ENCODE results near the gene TSPAN17.
A peak's percentile ranks its signal among the peaks of the same experiment; 100 is the strongest.

The TSPAN17 gene

GRCh38 chr5:176642675-176643490, 4.4 kb upstream of the TSPAN17 start:
- no peak for DNase-seq (ENCODE audit: low spot score)

- no peak for DNase-seq (ENCODE audit: low spot score)
Measured at GRCh38 chr5:176643491-176644219, 3.6 kb upstream of the TSPAN17 start.

- DNase-seq (ENCODE audit: low spot score): no peak
Measured at GRCh38 chr5:176644294-176644693, 3.0 kb upstream of the TSPAN17 start.

GRCh38 chr5:176644878-176645670, 2.2 kb upstream of the TSPAN17 start:
- DNase-seq (ENCODE audit: low spot score): no peak

GRCh38 chr5:176646049-176646706, 1.1 kb upstream of the TSPAN17 start:
- no peak for DNase-seq (ENCODE audit: low spot score)

- DNase-seq (ENCODE audit: low spot score): no peak
Measured at GRCh38 chr5:176646707-176647029, 616 bp upstream of the TSPAN17 start.

DNA sequence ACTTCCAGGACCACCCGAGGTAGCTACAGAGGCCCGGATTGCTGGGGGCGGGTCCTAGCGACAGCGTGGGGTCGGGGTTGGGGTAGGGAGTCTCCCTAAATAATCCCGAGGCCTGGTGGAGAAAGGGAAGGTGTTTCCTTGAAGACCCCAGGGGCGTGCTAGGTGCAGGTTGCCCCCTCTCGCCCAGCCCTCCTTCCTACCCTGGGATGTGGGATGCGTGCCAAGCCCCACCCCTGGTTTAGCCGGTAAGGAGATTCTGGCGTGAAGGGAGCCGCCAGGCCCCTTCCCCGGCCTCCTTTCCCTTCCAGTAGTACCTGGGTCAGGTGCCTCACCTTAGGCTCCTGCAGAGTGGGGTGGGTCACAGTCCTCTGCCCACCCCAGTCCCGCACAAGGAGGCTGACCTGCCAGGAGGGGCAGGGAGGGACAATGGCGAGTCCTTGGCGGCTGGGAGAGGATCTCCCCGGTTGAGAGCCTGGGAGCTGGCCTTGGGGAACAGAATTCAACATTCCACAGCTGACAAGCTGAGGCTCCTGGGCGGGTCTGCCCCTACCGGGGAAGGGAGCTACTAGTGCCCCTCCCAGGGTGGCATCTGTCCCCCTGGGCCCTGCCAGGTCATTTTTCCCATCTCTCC, 674 bp downstream of the TSPAN17 start:
- DNase-seq (ENCODE audit: low spot score): peak; percentile 76

- DNase-seq (ENCODE audit: low spot score): no peak
Measured at GRCh38 chr5:176648474-176649194, 1.4 kb downstream of the TSPAN17 start.

- DNase-seq (ENCODE audit: low spot score): no peak
Measured at GRCh38 chr5:176650354-176650884, 3.1 kb downstream of the TSPAN17 start.

DNA sequence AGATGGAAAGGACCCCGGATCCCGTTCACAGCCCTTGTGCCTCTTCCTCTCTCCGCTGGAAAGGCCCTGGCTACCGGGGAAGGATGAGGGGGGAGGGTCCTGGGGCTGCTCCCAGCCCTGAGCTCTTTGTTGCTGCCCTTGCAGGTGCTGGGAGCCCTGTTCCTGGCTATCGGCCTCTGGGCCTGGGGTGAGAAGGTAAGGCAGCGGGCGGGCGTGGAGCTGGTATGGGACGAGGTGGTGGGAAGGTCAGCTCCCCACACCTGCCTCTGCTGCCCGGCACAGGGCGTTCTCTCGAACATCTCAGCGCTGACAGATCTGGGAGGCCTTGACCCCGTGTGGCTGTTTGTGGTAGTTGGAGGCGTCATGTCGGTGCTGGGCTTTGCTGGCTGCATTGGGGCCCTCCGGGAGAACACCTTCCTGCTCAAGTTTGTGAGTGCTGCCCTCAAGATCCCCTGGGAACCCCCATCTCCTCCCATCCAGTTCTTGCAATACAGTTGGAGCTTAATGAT, 4.2 kb downstream of the TSPAN17 start:
- no peak for DNase-seq (ENCODE audit: low spot score)

DNA sequence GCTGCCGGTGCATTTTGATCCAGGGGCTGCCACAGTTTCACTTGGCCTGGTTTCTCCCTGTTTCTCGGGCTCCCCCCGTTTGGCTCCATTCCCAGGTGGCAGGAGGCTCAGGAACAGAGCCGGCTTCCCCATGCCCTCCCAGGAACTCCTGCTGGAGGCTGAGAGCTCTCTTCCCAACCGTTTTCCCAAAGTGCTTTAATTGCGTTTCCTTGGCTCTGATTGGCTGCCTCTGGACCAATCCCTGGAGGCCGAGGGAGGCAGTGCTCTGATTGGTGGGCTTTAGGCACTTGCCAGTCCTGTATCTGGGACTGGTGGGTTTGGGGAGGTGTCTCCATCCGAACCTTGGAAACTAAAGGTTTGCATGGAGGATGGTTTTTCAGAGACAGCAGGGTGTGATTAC, 4.9 kb downstream of the TSPAN17 start:
- no peak for DNase-seq (ENCODE audit: low spot score)

- no peak for DNase-seq (ENCODE audit: low spot score)
Measured at GRCh38 chr5:176653401-176654385, 6.4 kb downstream of the TSPAN17 start.

DNA sequence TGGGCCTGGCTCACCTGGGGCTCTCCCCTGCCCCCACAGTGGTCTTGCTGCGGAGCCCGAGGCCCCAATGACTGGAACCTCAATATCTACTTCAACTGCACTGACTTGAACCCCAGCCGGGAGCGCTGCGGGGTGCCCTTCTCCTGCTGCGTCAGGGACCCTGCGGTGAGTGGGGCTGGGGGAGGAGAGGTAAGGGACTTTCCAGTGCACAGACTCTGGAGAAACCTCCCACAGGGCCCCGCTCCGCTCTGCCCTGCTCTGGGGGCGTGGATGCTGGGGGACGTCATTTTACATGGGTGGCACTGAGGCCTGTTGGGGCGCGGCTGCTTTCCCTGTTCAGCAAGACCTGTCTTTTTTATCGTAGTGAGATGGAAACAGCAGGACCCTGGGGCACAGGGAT, 7.6 kb downstream of the TSPAN17 start:
- DNase-seq (ENCODE audit: low spot score): no peak

DNA sequence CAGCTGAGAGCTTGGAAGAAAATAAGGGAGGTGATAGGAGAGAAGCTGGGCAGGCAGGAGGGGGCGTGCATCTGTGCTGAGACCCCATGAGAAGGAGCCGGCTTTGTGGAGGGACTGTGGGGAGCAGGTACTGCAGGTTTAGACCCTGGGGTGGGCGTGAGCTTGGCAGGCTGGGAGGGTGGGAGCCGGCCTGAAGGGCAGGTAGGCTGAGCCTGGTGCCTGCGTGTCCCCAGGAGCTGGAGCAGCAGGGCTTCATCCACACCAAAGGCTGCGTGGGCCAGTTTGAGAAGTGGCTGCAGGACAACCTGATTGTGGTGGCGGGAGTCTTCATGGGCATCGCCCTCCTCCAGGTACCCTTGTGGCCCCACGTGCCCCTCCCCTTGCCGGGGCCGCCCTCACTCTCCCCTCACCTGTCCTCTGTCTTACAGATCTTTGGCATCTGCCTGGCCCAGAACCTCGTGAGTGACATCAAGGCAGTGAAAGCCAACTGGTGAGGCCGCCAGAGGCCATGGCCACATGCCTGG, 9.2 kb downstream of the TSPAN17 start:
- no peak for DNase-seq (ENCODE audit: low spot score)

GRCh38 chr5:176658007-176658599, 10.8 kb downstream of the TSPAN17 start:
- DNase-seq (ENCODE audit: low spot score): peak; percentile 80

DNA sequence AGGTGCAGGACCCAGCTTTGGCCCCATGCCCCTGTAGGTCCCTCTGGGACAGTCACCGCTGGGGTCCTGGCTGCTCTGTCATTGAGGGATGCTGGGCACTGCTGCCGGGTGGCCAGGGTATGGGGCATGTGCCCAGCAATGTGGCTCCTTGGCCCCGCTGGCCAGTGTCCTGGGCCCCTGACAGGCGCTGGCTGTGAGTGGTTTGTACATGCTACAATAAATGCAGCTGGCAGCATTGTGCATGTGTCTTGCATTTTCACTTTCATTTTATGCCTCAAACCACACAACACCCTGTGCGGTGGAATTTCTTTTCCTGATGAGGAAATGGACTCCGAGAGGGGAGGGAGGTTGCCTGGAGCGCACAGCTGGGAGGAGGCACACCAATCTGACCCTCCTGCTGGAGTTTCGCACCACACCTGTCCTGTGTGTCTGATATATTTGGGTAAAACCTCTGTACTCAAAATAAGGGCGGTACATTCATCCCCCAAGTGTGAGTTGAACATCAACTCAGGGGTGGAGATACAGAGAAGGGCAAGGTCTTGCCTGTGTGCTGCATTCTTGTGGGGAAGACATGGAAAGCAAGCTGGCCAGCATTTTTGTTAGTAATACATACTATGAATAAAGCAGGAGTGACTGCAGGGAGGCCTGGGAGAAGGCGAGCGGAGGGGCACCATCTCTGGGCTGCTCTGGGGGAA, 11.7 kb downstream of the TSPAN17 start:
- DNase-seq (ENCODE audit: low spot score): no peak

GRCh38 chr5:176659512-176659839, 12.2 kb downstream of the TSPAN17 start:
- DNase-seq (ENCODE audit: low spot score): no peak

DNA sequence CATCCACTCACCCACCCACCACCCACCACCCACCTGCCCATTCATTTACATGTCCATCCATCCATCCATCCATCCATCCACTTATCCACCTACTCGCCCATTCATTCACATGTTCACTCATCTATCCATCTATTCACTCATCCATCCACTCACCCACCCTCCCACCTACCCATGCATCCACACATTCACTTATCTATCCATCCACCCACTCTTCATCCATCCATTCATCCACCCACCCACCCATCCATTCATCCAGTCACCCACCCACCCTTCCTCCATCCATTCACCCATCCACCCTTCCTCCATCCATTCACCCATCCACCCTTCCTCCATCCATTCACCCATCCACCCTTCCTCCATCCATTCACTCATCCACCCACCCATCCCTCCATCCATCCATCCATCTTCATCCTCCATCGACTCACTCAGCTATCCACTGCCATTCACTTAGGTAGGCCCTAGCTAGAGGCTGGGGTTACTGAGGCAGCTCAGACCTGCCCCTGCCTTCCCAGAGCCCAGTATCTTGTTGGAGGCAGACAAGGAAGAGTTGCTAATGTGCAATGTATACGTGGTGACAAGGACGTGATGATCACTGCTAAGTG, 12.7 kb downstream of the TSPAN17 start:
- no peak for DNase-seq (ENCODE audit: low spot score)
